GM23248 (cell line): ENCODE data around the gene CCNF. TPM values are rescaled to one million over a fixed set of nuclear protein-coding genes. Genes with fewer than 3 reads are reported as not detected.
"Not testable (repeated sequence)": the region's sequence is repeated elsewhere in the genome, so short reads cannot be mapped to it uniquely, and the experiment has no call there.

Source experiments
- DNase-seq: peaks from one replicate; pipeline ENCODE4 v3.0.0-alpha.2; 2015
- H2AFZ ChIP-seq: fragments of 200-600 bp; sonication (generic); 2 replicates; pipeline ENCODE4 v1.6.1; 2016; ENCODE audit warnings: antibody characterized with exemption
- H3F3A ChIP-seq: fragments of 200-600 bp; sonication (generic); 2 replicates; pipeline ENCODE4 v1.6.1; 2016; ENCODE audit warnings: mild to moderate bottlenecking, antibody characterized with exemption, mixed run types; ENCODE audit not compliant: insufficient read depth
- H3K27ac ChIP-seq: fragments of 200-600 bp; sonication (generic); 2 replicates; pipeline ENCODE4 v1.5.1; 2016; ENCODE audit warnings: mild to moderate bottlenecking
- H3K27me3 ChIP-seq: fragments of 200-600 bp; sonication (generic); replicated peaks from 2 replicates; pipeline ENCODE4 v1.6.1; 2016; ENCODE audit warnings: mild to moderate bottlenecking; ENCODE audit not compliant: insufficient read depth
- H3K36me3 ChIP-seq: fragments of 200-600 bp; sonication (generic); 2 replicates; pipeline ENCODE4 v1.6.1; 2016; ENCODE audit warnings: low read depth, mild to moderate bottlenecking
- H3K4me1 ChIP-seq: fragments of 200-600 bp; sonication (generic); 2 replicates; pipeline ENCODE4 v1.6.1; 2016; ENCODE audit warnings: mild to moderate bottlenecking; ENCODE audit not compliant: insufficient read depth
- H3K4me2 ChIP-seq: fragments of 200-600 bp; sonication (generic); one replicate; pipeline ENCODE4 v1.6.1; 2016; ENCODE audit warnings: mild to moderate bottlenecking; ENCODE audit not compliant: unreplicated experiment
- H3K4me3 ChIP-seq: fragments of 200-600 bp; sonication (generic); 2 replicates; pipeline ENCODE4 v1.5.1; 2016; ENCODE audit warnings: mild to moderate bottlenecking
- H3K79me2 ChIP-seq: fragments of 200-600 bp; sonication (generic); 2 replicates; pipeline ENCODE4 v1.6.1; 2016; ENCODE audit warnings: mild to moderate bottlenecking; ENCODE audit not compliant: insufficient read depth
- H3K9ac ChIP-seq: fragments of 200-600 bp; sonication (generic); 2 replicates; pipeline ENCODE4 v1.6.1; 2016; ENCODE audit warnings: mild to moderate bottlenecking
- H3K9me2 ChIP-seq: fragments of 200-600 bp; sonication (generic); 2 replicates; pipeline ENCODE4 v1.6.1; 2016; ENCODE audit warnings: mixed run types, mild to moderate bottlenecking, moderate library complexity; ENCODE audit not compliant: insufficient read depth
- H3K9me3 ChIP-seq: fragments of 200-600 bp; sonication (generic); one replicate; pipeline ENCODE4 v1.6.1; 2017; ENCODE audit warnings: low read depth
- H4K20me1 ChIP-seq: fragments of 200-600 bp; sonication (generic); 2 replicates; pipeline ENCODE4 v1.6.0; 2016; ENCODE audit not compliant: insufficient read depth
- EZH2 ChIP-seq: fragments of 200-600 bp; sonication (generic); IDR thresholded peaks from 2 replicates; pipeline ENCODE4 v1.6.1; 2018; ENCODE audit warnings: antibody characterized with exemption, mild to moderate bottlenecking; ENCODE audit not compliant: insufficient read depth, poor library complexity, severe bottlenecking
- EZH2phosphoT487 ChIP-seq: fragments of 200-600 bp; sonication (generic); IDR thresholded peaks from 2 replicates; pipeline ENCODE4 v1.6.1; 2018; ENCODE audit warnings: antibody characterized with exemption, moderate library complexity, mild to moderate bottlenecking, low read depth; ENCODE audit not compliant: insufficient read depth
- WGBS, 2 experiments: methylation state at CpG; one replicate each; pipeline ENCODE4 v1.1.6; 2015 to 2017; ENCODE audit warnings: low lambda C conversion rate in 2 of 2, low coverage in 1 of 2; ENCODE audit errors: missing lambda C conversion rate in 2 of 2; 5-methylcytosine and 5-hydroxymethylcytosine counted together
- in situ Hi-C: fragments of 300-500 bp; cut with MboI; formaldehyde crosslinking; loops from 2 replicates; pipeline ENCODE4 v1.15.0; 2020
- polyA plus RNA-seq: library from polyadenylated mRNA; unstranded; fragments of >200 nt; fragmentation: Nextera tagmentation; extraction: Ambion mirVana; gene quantifications from 2 replicates; pipeline ENCODE4 v1.2.1, GENCODE V29; 2016
- total RNA-seq: library from RNA; depleted of rRNA; stranded (reverse); fragments of >200 nt; shearing (Covaris generic); gene quantifications from 2 replicates; pipeline ENCODE4 v1.2.3, GENCODE V29; 2014; rRNA removed

Gene CCNF
- total RNA-seq = 11.5 and 15.7 TPM in 2 replicates
- polyA plus RNA-seq = 9.3 and 10.5 TPM in 2 replicates

DNA sequence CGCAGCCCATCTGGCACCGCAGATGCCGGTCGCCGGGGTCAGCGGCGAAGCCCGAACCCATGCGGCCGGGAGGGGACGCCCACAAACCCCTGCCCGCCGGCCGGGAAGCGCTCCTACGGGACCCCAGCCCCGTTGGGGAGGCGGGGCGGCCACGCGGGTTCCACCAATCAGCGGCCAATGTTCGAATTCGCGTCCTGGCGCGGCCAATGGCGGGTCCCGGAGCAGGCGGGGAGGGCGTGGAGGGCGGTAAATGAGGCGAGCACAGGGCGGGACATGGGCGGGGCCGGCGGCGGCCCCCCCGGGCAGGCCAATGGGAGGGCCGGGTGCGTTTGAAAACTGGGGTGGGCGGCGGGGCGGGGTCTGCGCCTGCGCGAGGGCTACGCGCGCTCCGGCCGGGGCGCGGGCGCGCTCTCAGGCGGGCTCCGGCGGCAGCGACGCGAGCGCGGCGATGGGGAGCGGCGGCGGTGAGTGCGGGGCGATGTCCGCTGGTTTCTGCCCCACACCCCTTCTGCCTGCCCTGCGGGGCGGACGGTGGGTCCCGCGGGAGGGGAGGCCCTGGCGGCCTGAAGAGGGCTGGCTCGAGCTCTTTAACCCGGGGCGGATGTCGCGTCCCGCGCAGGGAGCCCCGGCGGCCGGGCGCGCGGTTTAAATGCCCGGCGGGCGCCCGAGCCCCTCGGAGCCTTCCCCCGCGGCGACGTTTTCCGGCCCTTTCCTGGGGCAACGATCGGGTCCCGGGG, at the start of gene CCNF:
CCNF (plus strand) TSS at position 414 of the 737 bp plus-strand sequence; CDS start at position 449, 35 bp downstream.
- Histone ChIP-seq H3K36me3 (peaks cover 3% of the 10 kb centered on the region; the same call in 1 of the 2 replicates), H3K4me2 (peak within 1 kb of the TSS; percentile 96), H3K27ac (0 out of 2 replicates have a peak within 1 kb of the TSS, but pooled peaks have one; percentile 6), H3K79me2 (peaks cover 42% of the 10 kb centered on the region), H3F3A (no peaks in the 10 kb centered on the region), H3K9me2 (no peaks in the 10 kb centered on the region), H2AFZ (peak within 1 kb of the TSS; percentile 87), H3K9ac (peak within 1 kb of the TSS; percentile 78), H3K4me3 (peak within 1 kb of the TSS; percentile 80), H4K20me1 (no peaks in the 10 kb centered on the region), H3K9me3 (no peaks in the 10 kb centered on the region), H3K4me1 (peaks cover 7% of the 10 kb centered on the region; the same call in 1 of the 2 replicates), H3K27me3 (no peaks in the 10 kb centered on the region)
- peak; percentile 97 for DNase-seq
- in situ Hi-C loops = no loop called here
- WGBS, 2 experiments = 1% methylated on average over 40 to 69 of the region's 103 CpGs
- no peak for TF ChIP-seq EZH2phosphoT487
- TF ChIP-seq EZH2 = no peak

GRCh38 chr16:2383501-2383900, 45.7 kb upstream of the CCNF start:
- Histone ChIP-seq H4K20me1 (no peaks in the 10 kb centered on the region), H3K27me3 (no peaks in the 10 kb centered on the region; the same call in 1 of the 2 replicates), H3K9me3 (no peaks in the 10 kb centered on the region), H3K4me3 (no peak overlapping the region), H3K9me2 (no peaks in the 10 kb centered on the region), H3K36me3 (no peaks in the 10 kb centered on the region), H3K79me2 (no peaks in the 10 kb centered on the region), H3F3A (no peaks in the 10 kb centered on the region), H3K9ac (no peak overlapping the region), H3K4me2 (no peak overlapping the region), H3K27ac (no peak overlapping the region), H2AFZ (no peak overlapping the region), H3K4me1 (no peaks in the 10 kb centered on the region; the same call in 1 of the 2 replicates)
- TF ChIP-seq EZH2phosphoT487 (no peak), EZH2 (no peak)
- WGBS, 2 experiments = 80 to 84% methylated on average over 1 of the region's 1 CpG
- no peak for DNase-seq
- in situ Hi-C loops = no loop called here

DNA sequence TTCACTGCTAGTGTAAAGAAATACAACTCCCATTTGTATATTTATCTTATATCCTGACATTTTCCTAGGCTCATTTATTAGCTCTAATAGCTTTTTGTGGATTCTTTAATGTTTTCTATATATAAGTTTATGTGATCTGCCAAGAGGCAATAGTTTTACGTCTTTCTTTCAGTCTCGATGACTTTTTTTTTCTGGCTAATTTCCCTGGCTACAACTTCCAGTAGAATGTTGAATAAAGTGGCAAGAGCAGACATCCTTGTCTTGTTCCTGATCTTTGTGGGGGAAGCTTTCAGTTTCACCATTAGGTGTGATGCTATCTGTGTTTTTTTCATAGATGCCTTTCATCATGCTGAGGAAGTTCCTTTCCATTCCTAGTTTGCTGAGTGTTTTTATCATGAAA, 44.8 kb upstream of the CCNF start:
- Histone ChIP-seq H3K9me2 (no peaks in the 10 kb centered on the region), H3F3A (no peaks in the 10 kb centered on the region), H3K27ac (no peak overlapping the region), H3K9me3 (no peaks in the 10 kb centered on the region), H4K20me1 (no peaks in the 10 kb centered on the region), H2AFZ (no peak overlapping the region), H3K4me1 (no peaks in the 10 kb centered on the region; the same call in 1 of the 2 replicates), H3K4me3 (no peak overlapping the region), H3K27me3 (no peaks in the 10 kb centered on the region), H3K36me3 (no peaks in the 10 kb centered on the region), H3K9ac (no peak overlapping the region), H3K79me2 (no peaks in the 10 kb centered on the region), H3K4me2 (no peak overlapping the region)
- 22 to 41% methylated on average over 2 of the region's 2 CpGs for WGBS, 2 experiments
- DNase-seq = no peak
- TF ChIP-seq EZH2 (no peak), EZH2phosphoT487 (no peak)
- in situ Hi-C loops = no loop called here

DNA sequence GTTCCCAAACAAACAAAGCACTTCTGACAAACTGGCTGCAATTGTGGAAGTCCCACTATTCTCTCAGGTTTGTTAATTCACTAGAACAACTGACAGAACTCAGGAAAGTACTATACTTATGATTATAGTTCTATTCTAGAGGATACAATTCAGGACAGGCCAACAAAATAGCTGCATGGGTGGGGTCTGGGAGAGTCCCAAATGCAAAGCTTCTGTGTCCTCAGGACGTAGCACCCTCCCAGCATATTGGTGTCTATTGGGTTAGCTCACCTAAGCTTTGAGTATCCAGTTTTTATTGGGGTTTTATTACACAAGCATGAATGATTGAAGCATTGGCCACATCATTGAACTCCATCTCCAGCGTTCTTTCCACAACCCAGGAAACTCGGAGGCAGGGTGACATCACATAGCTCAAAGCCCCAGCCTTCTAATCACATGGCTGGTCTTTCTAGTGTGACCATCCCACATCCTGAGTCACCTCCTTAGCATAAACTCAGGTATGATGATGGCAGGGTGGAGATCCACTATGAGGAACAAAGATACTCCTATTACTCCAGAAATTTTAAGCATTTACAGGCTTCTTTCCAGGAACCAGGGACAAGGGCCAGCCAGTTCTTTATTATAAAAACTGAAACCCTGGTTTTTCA, 43.9 kb upstream of the CCNF start:
- Histone ChIP-seq H3F3A (no peaks in the 10 kb centered on the region), H3K79me2 (no peaks in the 10 kb centered on the region), H3K4me1 (no peaks in the 10 kb centered on the region; the same call in 1 of the 2 replicates), H3K27me3 (no peaks in the 10 kb centered on the region), H3K36me3 (no peaks in the 10 kb centered on the region), H3K9ac (no peak overlapping the region), H3K4me3 (no peak overlapping the region), H3K9me2 (no peaks in the 10 kb centered on the region), H4K20me1 (no peaks in the 10 kb centered on the region), H3K27ac (no peak overlapping the region), H3K4me2 (no peak overlapping the region), H3K9me3 (no peaks in the 10 kb centered on the region), H2AFZ (no peak overlapping the region)
- in situ Hi-C loops = no loop called here
- 59 to 60% methylated on average over 3 of the region's 3 CpGs for WGBS, 2 experiments
- no peak for TF ChIP-seq EZH2phosphoT487
- no peak for TF ChIP-seq EZH2
- peak; percentile 29 for DNase-seq

DNA sequence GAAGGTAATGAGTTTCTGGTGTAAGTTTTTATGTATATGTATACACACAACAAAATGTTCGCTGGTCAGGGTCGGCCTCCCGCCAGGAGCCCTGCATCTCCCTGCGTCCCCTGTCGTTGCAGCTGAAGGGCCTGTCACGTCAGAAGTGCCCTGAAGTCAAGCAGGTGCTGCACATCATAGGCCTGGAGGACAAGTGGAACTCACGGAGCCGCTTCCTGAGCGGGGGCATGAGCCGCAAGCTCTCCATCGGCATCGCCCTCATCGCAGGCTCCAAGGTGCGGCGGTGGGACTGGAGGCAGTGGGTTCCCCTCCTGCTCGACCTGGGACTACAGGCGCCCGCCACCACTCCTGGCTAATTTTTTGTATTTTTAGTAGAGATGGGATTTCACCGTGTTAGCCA, 43.3 kb upstream of the CCNF start:
- H3K27ac ChIP-seq, H3K9ac ChIP-seq, H3K36me3 ChIP-seq, H3K79me2 ChIP-seq, H4K20me1 ChIP-seq, in situ Hi-C loops, H3K4me3 ChIP-seq, H3K4me1 ChIP-seq, H3K9me2 ChIP-seq, H3K9me3 ChIP-seq, H2AFZ ChIP-seq, H3F3A ChIP-seq, H3K27me3 ChIP-seq, DNase-seq, H3K4me2 ChIP-seq: not testable (repeated sequence)
- 79% methylated on average over 19 of the region's 19 CpGs for WGBS, 2 experiments
